GM10266 (cell line): Measurements from ENCODE around the gene TSPAN32.

Experiments used
- DNase-seq: peaks from one replicate; pipeline ENCODE4 v3.0.0; 2012; ENCODE audit errors: extremely low spot score
- TF ChIP-seq, protein P1 (sequence below): IDR thresholded peaks from 2 replicates; pipeline ENCODE4 v1.5.1; 2012; ENCODE audit warnings: mild to moderate bottlenecking, low read depth; ENCODE audit not compliant: control insufficient read depth, insufficient read depth; ENCODE audit errors: missing control alignments

TSPAN32 gene

DNA sequence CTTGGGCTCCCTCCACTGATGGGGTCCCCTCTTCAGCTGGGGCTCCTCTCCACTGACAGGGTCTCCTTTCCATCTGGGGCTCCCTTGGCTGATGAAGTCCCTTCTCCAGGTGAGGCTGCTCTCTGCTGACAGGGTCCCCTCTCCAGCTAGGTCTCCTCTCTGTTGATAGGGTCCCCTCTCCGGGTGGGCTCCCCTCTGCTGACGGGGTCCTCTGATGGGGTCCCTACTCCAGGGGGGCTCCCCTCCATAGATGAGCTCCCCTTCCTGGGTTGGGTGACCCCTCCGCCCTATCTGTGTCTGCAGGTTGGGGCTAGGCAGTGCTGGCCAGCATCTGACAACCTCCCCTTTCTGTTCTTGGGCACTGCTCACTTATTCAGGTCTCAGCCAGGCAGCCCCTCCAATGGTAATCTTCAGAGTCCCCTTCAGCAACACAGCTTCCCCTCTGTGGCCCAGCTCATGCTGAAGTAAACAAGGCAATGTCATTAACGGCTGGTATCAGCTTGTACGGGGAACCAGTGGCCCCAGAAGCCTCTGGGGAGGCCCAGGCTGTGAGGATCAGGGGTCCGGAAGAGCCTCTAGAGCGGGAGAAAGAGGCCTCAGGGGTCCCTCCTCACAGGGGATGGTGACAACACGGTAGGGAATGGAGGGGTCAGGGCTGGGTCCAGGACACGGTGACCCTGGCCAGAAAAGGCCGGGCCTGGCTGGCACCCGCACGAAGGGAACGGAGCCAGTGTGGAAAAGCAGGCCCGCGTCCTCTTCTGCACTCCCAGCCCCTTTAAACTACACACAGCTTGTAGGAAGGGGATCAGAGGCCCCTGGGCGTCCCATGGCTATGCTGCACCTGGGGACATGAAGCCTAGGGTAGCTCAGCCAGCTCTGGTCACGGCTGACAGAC is 65.7 kb downstream of the TSPAN32 start:
- TF ChIP-seq, protein P1, sequence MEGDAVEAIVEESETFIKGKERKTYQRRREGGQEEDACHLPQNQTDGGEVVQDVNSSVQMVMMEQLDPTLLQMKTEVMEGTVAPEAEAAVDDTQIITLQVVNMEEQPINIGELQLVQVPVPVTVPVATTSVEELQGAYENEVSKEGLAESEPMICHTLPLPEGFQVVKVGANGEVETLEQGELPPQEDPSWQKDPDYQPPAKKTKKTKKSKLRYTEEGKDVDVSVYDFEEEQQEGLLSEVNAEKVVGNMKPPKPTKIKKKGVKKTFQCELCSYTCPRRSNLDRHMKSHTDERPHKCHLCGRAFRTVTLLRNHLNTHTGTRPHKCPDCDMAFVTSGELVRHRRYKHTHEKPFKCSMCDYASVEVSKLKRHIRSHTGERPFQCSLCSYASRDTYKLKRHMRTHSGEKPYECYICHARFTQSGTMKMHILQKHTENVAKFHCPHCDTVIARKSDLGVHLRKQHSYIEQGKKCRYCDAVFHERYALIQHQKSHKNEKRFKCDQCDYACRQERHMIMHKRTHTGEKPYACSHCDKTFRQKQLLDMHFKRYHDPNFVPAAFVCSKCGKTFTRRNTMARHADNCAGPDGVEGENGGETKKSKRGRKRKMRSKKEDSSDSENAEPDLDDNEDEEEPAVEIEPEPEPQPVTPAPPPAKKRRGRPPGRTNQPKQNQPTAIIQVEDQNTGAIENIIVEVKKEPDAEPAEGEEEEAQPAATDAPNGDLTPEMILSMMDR, result no peak
- DNase-seq, result no peak
